ENCODE results near the gene MCIDAS.
A peak's percentile ranks its signal among the peaks of the same experiment; 100 is the strongest.

MCIDAS gene

GRCh38 chr5:55222092-55222984, 4.8 kb downstream of the MCIDAS start:
- DNase-seq (ENCODE audit: low read depth in 2 of 2): no peak

DNA sequence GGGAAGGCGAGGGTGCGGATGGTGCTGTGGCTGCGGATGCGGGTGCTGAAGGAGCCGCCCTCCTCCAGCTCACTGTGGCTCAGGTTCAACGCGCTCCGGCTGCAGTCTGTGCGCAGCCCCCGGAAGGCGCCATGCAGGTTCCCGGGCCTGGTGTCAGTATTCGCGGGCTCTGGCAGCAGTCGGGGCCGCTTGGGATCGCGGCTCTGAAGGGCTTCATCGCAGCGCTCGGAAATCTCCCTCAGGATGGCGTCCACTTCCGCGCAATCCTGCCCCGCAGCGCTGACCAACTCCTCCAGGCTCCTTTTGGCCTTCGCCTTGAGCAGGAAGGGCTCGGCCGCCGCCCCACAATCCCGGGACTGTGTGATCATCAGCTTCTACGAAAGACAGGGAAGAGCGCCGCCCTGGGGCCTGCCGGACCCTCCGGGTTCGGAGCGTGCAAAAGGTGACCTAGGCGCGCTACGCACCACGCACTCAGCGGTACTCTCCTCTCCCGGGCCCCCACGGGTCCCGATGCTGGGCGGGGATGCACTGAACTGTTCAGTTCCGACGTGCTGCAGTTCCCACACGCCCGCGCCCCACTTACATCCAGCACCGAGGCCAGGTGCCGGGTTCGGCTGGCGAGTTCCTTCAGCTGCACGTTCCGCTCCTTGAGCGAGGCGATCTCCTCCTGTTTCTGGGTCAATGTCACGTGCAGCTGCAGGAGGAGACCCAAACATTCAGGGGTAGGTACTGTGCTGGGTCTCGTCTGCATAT, 6.5 kb downstream of the MCIDAS start:
- no peak for DNase-seq (ENCODE audit: low read depth in 2 of 2)

- DNase-seq (ENCODE audit: low read depth in 2 of 2): no peak
Observed at GRCh38 chr5:55219770-55220169, 7.3 kb downstream of the MCIDAS start.

DNA sequence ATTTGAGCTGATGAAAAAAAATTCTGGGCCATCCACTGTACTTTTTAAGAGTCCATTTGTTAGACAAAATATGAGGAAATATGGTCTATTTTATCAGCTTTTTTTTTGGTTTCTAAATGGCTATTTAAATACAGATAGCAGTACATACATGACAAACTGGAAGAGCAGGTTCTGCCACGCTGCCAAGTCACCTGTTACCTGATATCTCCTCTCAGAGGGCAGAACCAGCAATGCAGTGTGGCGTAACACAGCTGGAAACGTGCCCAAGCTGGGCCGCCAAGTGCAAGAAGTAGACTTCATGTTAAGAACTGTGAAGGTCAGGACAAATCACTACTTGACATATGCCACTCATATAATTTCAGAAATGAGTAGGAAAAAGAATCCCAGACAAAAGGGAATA, 8.1 kb downstream of the MCIDAS start:
- no peak for DNase-seq (ENCODE audit: low read depth in 2 of 2)

DNA sequence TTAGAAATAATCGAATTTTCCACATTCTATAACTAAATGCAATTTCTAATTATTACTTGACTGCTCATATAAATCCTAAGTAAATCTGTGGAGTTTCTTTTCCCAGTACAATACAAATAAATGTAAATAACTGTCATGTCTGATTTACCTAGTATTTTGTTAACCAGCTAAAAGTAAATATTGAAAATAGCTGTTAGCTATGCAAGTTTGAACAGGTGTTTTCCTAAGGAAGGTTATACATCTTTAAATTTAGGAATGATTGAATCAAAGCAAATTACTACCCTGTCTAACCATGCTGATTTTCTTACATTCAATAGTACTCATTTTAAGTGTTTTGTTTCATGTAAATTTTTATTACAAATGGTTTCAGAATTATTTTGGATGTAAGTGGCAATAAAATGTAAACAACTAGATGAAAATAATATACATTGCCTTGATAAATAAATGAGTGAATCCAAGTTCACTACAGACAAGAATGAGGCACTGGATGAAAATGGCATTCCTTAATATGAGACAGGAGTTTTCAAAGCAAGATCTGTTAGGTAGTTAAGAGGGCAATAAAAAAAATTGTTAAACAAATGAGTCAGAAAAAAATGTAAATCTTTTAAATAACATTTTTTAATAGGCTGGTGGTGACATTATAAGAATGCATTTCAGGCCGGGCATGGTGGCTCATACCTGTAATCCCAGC, 15.8 kb downstream of the MCIDAS start:
- no peak for DNase-seq (ENCODE audit: low read depth in 2 of 2)

GRCh38 chr5:55205001-55205400, 22.1 kb downstream of the MCIDAS start:
- DNase-seq (ENCODE audit: low read depth in 2 of 2): no peak

GRCh38 chr5:55191165-55191564, 36.0 kb downstream of the MCIDAS start:
- no peak for DNase-seq (ENCODE audit: low read depth in 2 of 2)

DNA sequence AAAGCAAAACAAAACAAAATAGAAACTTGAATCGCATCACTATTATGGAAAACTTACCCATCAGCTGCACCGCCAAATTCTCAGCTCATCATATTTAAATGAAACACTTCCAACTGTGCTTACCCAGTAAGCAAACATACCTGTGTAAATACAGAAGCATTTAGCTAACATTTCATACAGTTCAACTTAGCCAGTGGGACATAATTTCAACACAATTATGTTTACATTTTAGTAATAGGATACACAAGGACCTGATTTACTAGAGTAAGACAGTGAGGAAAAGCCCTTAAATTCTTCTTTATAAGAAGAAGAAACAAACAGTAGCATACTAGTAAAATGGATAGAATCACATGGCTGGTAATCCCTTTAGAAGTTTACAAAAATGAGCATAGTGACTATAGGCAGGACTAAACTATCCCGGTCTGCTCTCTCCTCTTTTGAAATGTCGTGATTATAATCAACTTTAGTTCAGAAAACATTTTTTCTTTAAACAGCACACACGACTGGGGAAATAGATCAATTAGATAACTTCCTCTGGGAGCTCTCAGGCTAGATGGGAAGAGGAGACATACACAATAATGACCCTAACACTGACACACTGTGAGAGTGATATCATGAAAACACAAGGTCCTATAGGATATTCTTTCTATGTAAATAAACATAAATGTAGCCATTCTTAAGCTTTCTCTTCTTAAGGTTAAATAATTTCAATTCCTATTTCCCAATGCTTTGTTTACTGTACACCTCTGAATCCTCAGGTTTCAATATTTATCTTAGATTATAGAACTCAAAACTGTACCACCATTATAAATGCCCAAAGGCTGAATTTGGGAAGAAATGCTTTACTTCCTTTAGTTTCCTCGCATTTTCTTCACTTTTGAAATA, 38.2 kb downstream of the MCIDAS start:
- DNase-seq (ENCODE audit: low read depth in 2 of 2): no peak

DNA sequence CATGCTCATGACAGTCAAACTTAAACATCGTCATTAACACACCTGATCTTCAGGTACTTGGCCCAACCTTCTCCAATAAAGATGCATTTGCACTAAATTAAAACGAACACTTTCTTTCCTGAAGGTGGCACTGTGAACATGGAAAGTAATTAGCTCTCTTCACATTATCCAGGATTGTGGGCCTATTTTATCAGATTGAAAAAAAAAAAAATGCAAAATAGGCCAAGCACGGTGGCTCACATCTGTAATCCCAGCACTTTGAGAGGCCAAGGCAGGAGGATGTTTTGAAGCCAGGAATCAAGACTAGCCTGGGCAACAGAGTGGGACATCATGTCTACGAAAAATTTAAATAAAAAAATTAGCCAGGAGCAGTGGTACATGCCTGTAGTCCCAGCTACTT, 39.7 kb downstream of the MCIDAS start:
- DNase-seq (ENCODE audit: low read depth in 2 of 2): no peak

- DNase-seq (ENCODE audit: low read depth in 2 of 2): no peak
Observed at GRCh38 chr5:55180016-55180415, 47.1 kb downstream of the MCIDAS start.

- no peak for DNase-seq (ENCODE audit: low read depth in 2 of 2)
Observed at GRCh38 chr5:55177078-55177477, 50.0 kb downstream of the MCIDAS start.

- DNase-seq (ENCODE audit: low read depth in 2 of 2): no peak
Observed at GRCh38 chr5:55176176-55176818, 50.8 kb downstream of the MCIDAS start.

DNA sequence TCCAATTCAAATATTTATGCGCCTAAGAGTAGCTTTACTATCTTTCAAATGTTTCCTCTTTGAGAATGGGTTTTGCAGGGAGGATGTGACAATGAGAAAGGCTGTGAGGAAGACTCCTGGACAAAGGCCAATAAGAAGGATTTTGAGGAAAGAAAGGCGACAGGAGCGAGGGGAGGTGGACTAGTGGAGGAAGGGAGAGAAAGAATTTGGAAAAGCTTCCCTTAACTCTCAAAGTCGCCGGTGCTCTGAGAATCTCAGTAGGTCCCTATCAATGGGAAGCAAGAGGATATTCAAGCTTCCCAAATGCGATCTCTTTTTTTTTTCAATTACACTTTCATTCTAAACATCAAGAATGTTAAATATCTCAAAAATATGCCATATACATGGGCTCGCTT, 51.3 kb downstream of the MCIDAS start:
- DNase-seq (ENCODE audit: low read depth in 2 of 2): no peak

DNA sequence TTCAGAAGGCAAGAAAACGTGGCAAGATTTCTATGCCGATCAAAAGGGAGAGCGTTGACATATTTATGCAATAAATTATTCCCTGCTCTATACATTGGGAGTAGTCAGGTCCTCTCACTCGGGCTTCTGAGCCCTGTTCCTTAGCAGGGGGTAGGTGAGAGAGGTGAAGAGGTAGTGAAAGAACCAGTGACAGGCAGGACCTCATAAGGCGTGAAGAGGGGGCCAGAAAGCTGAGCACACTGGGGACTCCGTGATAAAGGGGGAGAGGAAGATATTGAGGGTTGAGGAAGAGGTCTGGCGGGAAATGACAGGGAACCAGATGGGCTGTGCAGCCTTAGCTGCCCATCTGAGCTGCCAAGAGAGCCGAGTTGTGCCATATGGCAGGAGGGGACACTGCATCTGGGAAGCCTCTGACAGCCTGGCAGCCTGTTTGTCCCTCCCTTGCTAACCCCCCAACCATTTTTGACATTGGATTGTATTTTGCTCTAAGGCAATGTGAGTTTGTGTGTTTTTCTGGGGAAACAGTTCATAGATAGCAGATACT, 53.4 kb downstream of the MCIDAS start:
- DNase-seq (ENCODE audit: low read depth in 2 of 2): no peak

DNA sequence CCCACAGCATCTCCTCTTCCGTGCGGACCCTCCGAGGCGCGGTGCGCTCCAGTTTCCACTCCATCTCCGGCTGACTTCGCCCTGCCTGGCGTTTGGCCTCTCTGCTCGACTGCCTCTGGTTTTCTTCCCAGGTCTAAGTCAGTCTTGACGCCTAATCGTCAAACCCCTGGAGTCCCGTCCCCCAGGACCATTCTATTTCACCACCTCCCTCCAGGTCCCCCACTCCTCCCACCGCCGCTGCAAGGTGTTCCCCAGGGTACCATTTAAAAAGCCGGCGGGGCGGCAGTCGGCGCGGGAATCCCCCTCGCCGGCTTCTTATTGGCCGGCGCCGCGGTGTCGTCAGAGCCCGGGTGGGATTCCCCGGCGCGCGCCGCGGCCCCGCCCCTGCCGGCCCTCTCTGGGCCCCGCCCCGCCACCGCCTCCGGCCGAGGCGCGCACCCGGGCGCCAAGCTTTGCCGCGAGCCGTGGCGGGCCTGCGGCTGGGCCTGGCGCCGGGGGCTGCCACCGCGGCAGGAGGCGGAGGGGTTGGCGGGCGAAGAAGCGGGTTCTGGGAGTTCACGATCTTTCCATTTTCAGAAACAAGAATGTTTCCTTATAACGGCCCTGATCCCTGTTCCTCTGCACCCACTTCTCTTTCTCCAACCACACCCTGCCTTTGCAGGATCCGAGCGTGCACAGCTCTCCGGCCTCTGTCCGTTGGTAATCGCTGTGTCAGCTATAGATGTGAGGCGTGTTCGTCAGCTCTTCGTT, 54.0 kb downstream of the MCIDAS start, which contains the start of gene CDC20B:
TSS of gene CDC20B (minus strand) at position 241 of the 750 bp plus-strand sequence. CDS start at position 64, 177 bp downstream.
- peak; percentile 39 to 65 for DNase-seq (ENCODE audit: low read depth in 2 of 2)

- peak in 1 of 2 donors; percentile 54 for DNase-seq (ENCODE audit: low read depth in 2 of 2)
Observed at GRCh38 chr5:55172051-55172899, 54.8 kb downstream of the MCIDAS start.

- DNase-seq (ENCODE audit: low read depth in 2 of 2): no peak
Observed at GRCh38 chr5:55171471-55171870, 55.6 kb downstream of the MCIDAS start.
